GM23338 (cell line): ENCODE measurements around the gene NIT2. TPM values are rescaled to one million over a fixed set of nuclear protein-coding genes. Genes with fewer than 3 reads are reported as not detected.

ENCODE experiments used
- ATAC-seq: fragments of 200-7000 bp; cut with Tn5 transposase; 3 replicates; pipeline ENCODE4 v1.9.1; 2020
- DNase-seq: peaks from one replicate; pipeline ENCODE4 v3.0.0-alpha.2; 2015; ENCODE audit warnings: low spot score
- H2AFZ ChIP-seq: fragments of 200-600 bp; sonication (generic); 2 replicates; pipeline ENCODE4 v1.8.0; 2016; ENCODE audit warnings: antibody characterized with exemption, mild to moderate bottlenecking, moderate library complexity
- H3F3A ChIP-seq: fragments of 200-600 bp; sonication (generic); replicated peaks from 2 replicates; pipeline ENCODE4 v1.8.0; 2017; ENCODE audit warnings: antibody characterized with exemption, mixed run types, low read depth
- H3K27ac ChIP-seq: fragments of 200-600 bp; sonication (generic); 2 replicates; pipeline ENCODE4 v1.6.1; 2016; ENCODE audit warnings: low read depth
- H3K27me3 ChIP-seq: fragments of 200-600 bp; sonication (generic); 2 replicates; pipeline ENCODE4 v1.8.0; 2016; ENCODE audit warnings: mild to moderate bottlenecking, mixed run types, moderate library complexity; ENCODE audit not compliant: insufficient read depth
- H3K36me3 ChIP-seq: fragments of 200-600 bp; sonication (generic); 2 replicates; pipeline ENCODE4 v1.8.0; 2016; ENCODE audit warnings: mild to moderate bottlenecking; ENCODE audit not compliant: insufficient read depth
- H3K4me1 ChIP-seq: fragments of 200-600 bp; sonication (generic); 2 replicates; pipeline ENCODE4 v1.8.0; 2016; ENCODE audit warnings: mild to moderate bottlenecking, moderate library complexity; ENCODE audit not compliant: insufficient read depth
- H3K4me2 ChIP-seq: fragments of 200-600 bp; sonication (generic); 2 replicates; pipeline ENCODE4 v1.7.1; 2017; ENCODE audit warnings: mixed run types
- H3K4me3 ChIP-seq: fragments of 200-600 bp; sonication (generic); 2 replicates; pipeline ENCODE4 v1.6.1; 2016; ENCODE audit warnings: mixed run types
- H3K79me2 ChIP-seq: fragments of 200-600 bp; sonication (generic); replicated peaks from 2 replicates; pipeline ENCODE4 v1.8.0; 2017; ENCODE audit warnings: mild to moderate bottlenecking; ENCODE audit not compliant: insufficient read depth
- H3K9me2 ChIP-seq: fragments of 200-600 bp; sonication (generic); 2 replicates; pipeline ENCODE4 v1.8.0; 2017; ENCODE audit not compliant: insufficient read depth
- H4K20me1 ChIP-seq: fragments of 200-600 bp; sonication (generic); replicated peaks from 2 replicates; pipeline ENCODE4 v1.8.0; 2017; ENCODE audit warnings: mild to moderate bottlenecking; ENCODE audit not compliant: insufficient read depth
- H3K27ac Mint-ChIP-seq: 2 replicates; pipeline ENCODE4 v1.8.0; 2020; ENCODE audit warnings: inconsistent platforms, mild to moderate bottlenecking, moderate library complexity, mixed read lengths
- H3K27me3 Mint-ChIP-seq: 3 replicates; pipeline ENCODE4 v1.8.0; 2022; ENCODE audit warnings: low read depth, mild to moderate bottlenecking, moderate library complexity, mixed read lengths, inconsistent platforms; ENCODE audit not compliant: insufficient read depth, poor library complexity
- H3K36me3 Mint-ChIP-seq: 3 replicates; pipeline ENCODE4 v1.8.0; 2021; ENCODE audit warnings: low read depth, mild to moderate bottlenecking, inconsistent platforms, moderate library complexity, mixed read lengths
- H3K4me1 Mint-ChIP-seq: 3 replicates; pipeline ENCODE4 v1.8.0; 2020; ENCODE audit warnings: mild to moderate bottlenecking, inconsistent platforms, mixed read lengths
- H3K4me3 Mint-ChIP-seq: 3 replicates; pipeline ENCODE4 v1.8.0; 2021; ENCODE audit warnings: moderate library complexity, mild to moderate bottlenecking, inconsistent platforms, mixed read lengths
- H3K9me3 Mint-ChIP-seq: 3 replicates; pipeline ENCODE4 v1.8.0; 2020; ENCODE audit warnings: moderate library complexity, mild to moderate bottlenecking, inconsistent platforms, mixed read lengths
- CREB1 ChIP-seq: fragments of 250-450 bp; sonication (Bioruptor Pico); IDR thresholded peaks from 2 replicates; pipeline ENCODE4 v1.5.0; 2020; ENCODE audit warnings: low read depth, mild to moderate bottlenecking, moderate library complexity
- CTCF ChIP-seq, 2 experiments: fragments of 200-600 bp in 1 of 2; sonication (generic) in 1 of 2; conservative IDR thresholded peaks; 2 replicates each; pipeline versions ENCODE4 v1.5.1 to v1.6.1; 2016 to 2017; ENCODE audit warnings: antibody characterized with exemption in 2 of 2, low read depth in 2 of 2, mild to moderate bottlenecking in 2 of 2, moderate library complexity in 1 of 2
- ETS1 ChIP-seq: IDR thresholded peaks from 2 replicates; pipeline ENCODE4 v1.6.1; 2016; ENCODE audit warnings: antibody characterized with exemption
- EZH2 ChIP-seq: fragments of 200-600 bp; sonication (generic); IDR thresholded peaks from one replicate; pipeline ENCODE4 v1.8.0; 2017; ENCODE audit warnings: antibody characterized with exemption, mild to moderate bottlenecking, low read depth; ENCODE audit not compliant: unreplicated experiment
- EZH2phosphoT487 ChIP-seq: fragments of 200-600 bp; sonication (generic); IDR thresholded peaks from one replicate; pipeline ENCODE4 v1.8.1; 2018; ENCODE audit warnings: antibody characterized with exemption; ENCODE audit not compliant: unreplicated experiment
- JUNB ChIP-seq: IDR thresholded peaks from one replicate; pipeline ENCODE4 v1.6.1; 2016; ENCODE audit warnings: antibody characterized with exemption; ENCODE audit not compliant: unreplicated experiment
- NANOG ChIP-seq: IDR thresholded peaks from 2 replicates; pipeline ENCODE4 v1.6.1; 2016; ENCODE audit warnings: antibody characterized with exemption, borderline replicate concordance
- POLR2AphosphoS5 ChIP-seq: IDR thresholded peaks from 2 replicates; pipeline ENCODE4 v1.6.1; 2016; ENCODE audit warnings: antibody characterized with exemption, low read depth
- REST ChIP-seq: IDR thresholded peaks from one replicate; pipeline ENCODE4 v1.6.1; 2018; ENCODE audit warnings: antibody characterized with exemption; ENCODE audit not compliant: unreplicated experiment
- STAT1 ChIP-seq: IDR thresholded peaks from one replicate; pipeline ENCODE4 v1.6.1; 2016; ENCODE audit warnings: antibody characterized with exemption; ENCODE audit not compliant: unreplicated experiment
- ZNF114 ChIP-seq: fragments of 250-450 bp; sonication (Bioruptor Pico); IDR thresholded peaks from 2 replicates; pipeline ENCODE4 v1.5.0; 2020; ENCODE audit warnings: mild to moderate bottlenecking, moderate library complexity
- ZNF331 ChIP-seq: fragments of 250-450 bp; sonication (Bioruptor Pico); IDR thresholded peaks from 2 replicates; pipeline ENCODE4 v1.5.0; 2020; ENCODE audit warnings: low read depth, mild to moderate bottlenecking, moderate library complexity
- ZNF462 ChIP-seq: fragments of 250-450 bp; sonication (Bioruptor Pico); IDR thresholded peaks from 2 replicates; pipeline ENCODE4 v1.5.0; 2020; ENCODE audit warnings: mild to moderate bottlenecking, moderate library complexity
- polyA plus RNA-seq: library from polyadenylated mRNA; unstranded; fragments of >200 nt; fragmentation: Nextera tagmentation; extraction: Ambion mirVana; gene quantifications from 2 replicates; pipeline ENCODE4 v1.2.1, GENCODE V29; 2016
- total RNA-seq: library from RNA; depleted of rRNA; stranded (reverse); fragments of >200 nt; shearing (Covaris generic); gene quantifications from 2 replicates; pipeline ENCODE4 v1.2.3, GENCODE V29; 2014

NIT2 gene
- total and polyA plus RNA-seq, 2 experiments from 2014 or later, result 19.2 to 53.7 TPM

GRCh38 chr3:100310355-100310965 lies 24.1 kb upstream of the NIT2 start:
- Histone ChIP-seq H3F3A (no peaks in the 10 kb centered on the region), H3K27ac (no peak overlapping the region), H3K4me2 (no peak overlapping the region), H4K20me1 (no peaks in the 10 kb centered on the region), H3K9me2 (no peaks in the 10 kb centered on the region), H3K4me1 (0 out of 2 replicates have a peak, but pooled peaks cover 8% of the 10 kb centered on the region), H2AFZ (no peak overlapping the region), H3K36me3 (no peaks in the 10 kb centered on the region; the same call in 1 of the 2 replicates), H3K79me2 (no peaks in the 10 kb centered on the region), H3K27me3 (no peaks in the 10 kb centered on the region), H3K4me3 (no peak overlapping the region)
- Mint-ChIP-seq H3K9me3 (no peaks in the 10 kb centered on the region), H3K4me1 (peaks cover 6% of the 10 kb centered on the region), H3K27me3 (no peaks in the 10 kb centered on the region), H3K27ac (no peak overlapping the region), H3K4me3 (no peak overlapping the region), H3K36me3 (no peaks in the 10 kb centered on the region)
- ATAC-seq (no peak), DNase-seq (no peak)
- TF ChIP-seq POLR2AphosphoS5 (no peak), REST (no peak), EZH2phosphoT487 (no peak), ZNF331 (CRISPR knock-in tag) (no peak), CTCF (conservative IDR thresholded peaks at IDR 0.05; ENCODE audit: low read depth in 2 of 2) (no peak), EZH2 (no peak), ZNF462 (CRISPR knock-in tag) (no peak), ZNF114 (CRISPR knock-in tag) (no peak), NANOG (no peak), CREB1 (CRISPR knock-in tag) (no peak), JUNB (no peak), STAT1 (no peak), ETS1 (no peak)
